ENCODE data around the gene CAMK1G. TPM values are rescaled to one million over a fixed set of nuclear protein-coding genes. Genes with fewer than 3 reads are reported as not detected.

CAMK1G gene
- total RNA-seq: 0.12 and 0.39 TPM in 2 replicates

- DNase-seq (ENCODE audit: extremely low read depth, low read depth, low spot score): no peak
Observed at GRCh38 chr1:209583408-209583807, at the start of gene CAMK1G. CAMK1G (plus strand) TSS chr1:209583714; CDS start chr1:209594984, 11,270 bp downstream.

DNA sequence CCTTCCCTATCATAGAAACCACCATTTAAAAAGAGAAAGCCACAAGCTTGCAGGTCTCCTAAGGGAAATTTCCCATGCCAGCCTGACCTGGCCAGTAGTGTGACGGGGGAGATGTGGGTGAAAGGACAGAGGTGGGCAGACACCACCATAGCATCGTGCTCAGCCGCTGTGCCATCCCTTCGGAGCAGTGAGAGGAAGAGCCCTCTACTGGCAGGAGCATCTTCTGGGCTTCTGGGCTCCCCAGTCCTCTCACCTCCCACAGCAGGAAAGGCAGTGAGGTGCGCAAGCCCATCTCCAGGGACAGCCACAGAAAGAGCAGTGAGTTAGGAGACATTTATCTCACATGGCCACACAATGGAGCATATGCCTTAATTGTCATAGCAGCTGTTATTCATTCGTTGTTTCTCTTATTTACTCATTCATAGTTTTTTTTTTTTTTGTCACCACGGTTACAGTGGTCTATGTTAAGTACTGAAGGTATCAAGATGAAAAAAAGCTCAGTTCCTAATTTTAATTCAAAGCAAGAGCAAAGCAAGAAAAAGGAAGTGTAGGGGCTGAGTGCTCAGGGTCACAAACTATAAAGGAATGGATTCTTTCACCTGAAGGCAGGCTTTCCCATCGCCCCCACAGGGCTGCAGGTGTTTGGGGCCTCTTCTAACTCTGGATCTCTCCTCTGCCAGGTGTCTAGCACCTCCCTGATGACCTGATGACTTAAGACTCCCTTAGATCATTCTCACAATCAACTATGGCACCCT is 48.8 kb upstream of the CAMK1G start:
- DNase-seq (ENCODE audit: extremely low read depth, low read depth, low spot score): no peak

- no peak for DNase-seq (ENCODE audit: extremely low read depth, low read depth, low spot score)
Observed at GRCh38 chr1:209536843-209537242, 46.7 kb upstream of the CAMK1G start.

DNA sequence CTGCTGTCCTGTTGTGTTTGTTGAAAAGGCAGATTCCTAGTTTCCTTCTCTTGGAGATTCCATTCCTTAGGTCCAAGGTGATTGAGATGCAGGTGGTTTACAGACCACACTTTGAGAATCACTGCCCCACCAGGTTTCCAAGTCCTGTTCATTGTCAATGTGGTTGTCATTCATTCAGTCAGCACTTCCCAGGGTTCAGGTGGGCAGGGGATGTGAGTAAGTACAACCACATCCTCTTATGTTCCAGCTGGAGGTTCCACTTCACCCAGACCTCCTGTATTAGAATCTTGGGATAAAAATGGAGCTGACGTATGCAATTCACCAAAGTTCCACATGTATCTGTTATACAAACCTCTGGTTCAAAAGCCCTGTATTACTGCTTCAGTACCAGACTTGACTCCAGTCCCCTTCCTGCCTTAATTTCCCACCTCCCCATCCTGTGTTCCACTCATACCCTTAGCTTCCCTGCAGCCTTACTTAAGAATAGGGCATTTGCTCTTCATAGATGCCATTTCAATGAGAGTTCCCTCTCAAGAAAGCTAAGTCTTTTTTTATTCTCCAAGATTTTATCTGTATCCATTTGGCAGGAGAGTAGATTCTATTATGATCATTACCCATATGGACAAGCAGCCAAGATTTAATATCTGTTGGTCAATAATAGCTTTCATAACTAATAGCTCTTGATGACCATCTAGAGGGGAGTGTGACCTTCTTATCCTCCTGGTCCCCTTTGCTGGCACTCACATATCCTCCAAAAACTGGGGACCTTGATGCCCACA is 46.0 kb upstream of the CAMK1G start:
- DNase-seq (ENCODE audit: extremely low read depth, low read depth, low spot score): no peak

DNA sequence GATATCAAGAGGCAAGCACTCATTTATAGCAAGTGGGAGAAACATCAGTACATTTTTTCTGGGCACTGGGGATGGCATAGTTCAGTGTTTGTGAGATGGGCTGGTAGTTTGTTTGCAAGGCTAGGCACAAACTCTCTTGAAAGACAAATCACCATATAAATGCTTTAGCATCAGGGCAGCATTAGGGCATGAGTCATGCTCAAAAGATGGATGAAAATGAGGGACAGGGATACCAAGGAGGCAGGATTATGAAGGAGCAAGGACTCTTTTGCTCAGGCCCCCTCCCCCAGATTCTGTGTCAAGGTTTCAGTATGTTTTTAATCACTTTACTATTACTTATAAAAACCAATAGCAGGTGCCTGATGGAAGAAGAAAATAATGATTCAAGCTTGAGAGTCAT is 43.9 kb upstream of the CAMK1G start:
- no peak for DNase-seq (ENCODE audit: extremely low read depth, low read depth, low spot score)

- DNase-seq (ENCODE audit: extremely low read depth, low read depth, low spot score): no peak
Observed at GRCh38 chr1:209542585-209542984, 40.9 kb upstream of the CAMK1G start.

DNA sequence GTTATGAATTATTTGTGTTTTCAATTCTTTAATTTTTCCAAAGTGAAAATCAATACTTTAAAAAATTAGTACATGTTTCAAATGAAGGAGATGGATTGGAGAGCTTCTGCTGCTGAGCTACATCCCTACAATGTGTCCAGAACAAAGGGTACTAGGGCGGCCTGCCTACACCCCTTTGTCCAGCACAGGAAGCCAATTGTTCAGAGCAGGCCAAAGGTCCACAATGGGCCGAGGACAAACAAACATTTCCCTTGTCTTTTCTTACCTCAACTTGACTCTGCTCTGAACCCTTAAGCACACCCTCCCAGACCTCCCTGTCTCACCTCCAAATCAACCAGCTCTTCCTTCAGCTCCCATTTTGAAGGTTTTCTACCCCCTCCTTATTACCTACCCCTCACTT is 39.4 kb upstream of the CAMK1G start:
- no peak for DNase-seq (ENCODE audit: extremely low read depth, low read depth, low spot score)

- no peak for DNase-seq (ENCODE audit: extremely low read depth, low read depth, low spot score)
Observed at GRCh38 chr1:209545423-209545822, 38.1 kb upstream of the CAMK1G start.

DNA sequence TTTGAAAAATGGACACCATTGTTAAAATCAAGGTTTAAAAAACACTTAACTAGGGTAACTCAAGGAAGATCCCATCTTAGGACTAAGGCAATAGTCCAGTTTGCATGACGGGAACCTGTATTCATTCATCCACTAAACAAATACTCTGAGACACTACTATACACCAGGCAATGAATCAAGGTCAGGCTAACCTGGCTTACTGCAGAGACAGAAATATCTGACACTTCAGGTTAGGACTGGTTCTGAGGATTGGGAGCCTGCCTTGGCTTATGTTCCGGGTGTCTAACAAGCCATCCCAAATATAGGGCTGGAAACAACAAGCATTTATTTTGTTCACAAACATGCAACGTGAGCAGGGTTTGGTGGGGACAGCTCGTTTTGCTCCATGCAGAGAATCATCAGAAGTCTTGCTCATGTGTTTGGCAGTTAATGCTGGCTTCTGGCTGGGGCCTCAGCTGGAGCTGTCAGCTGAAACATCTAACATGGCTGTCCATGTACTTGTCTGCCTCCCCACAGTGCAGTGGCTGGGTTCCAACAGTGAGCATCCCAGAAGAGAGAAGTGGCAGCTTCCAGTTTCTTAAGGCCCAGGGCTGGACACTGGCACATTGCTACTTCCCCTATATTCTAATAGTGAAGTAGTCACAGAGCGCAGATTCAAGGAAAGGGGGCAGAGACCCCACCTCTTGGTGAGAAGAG is 37.0 kb upstream of the CAMK1G start:
- no peak for DNase-seq (ENCODE audit: extremely low read depth, low read depth, low spot score)

- DNase-seq (ENCODE audit: extremely low read depth, low read depth, low spot score): no peak
Observed at GRCh38 chr1:209547626-209548025, 35.9 kb upstream of the CAMK1G start.

- no peak for DNase-seq (ENCODE audit: extremely low read depth, low read depth, low spot score)
Observed at GRCh38 chr1:209549443-209550205, 33.9 kb upstream of the CAMK1G start.

GRCh38 chr1:209550519-209550918 is 33.0 kb upstream of the CAMK1G start:
- no peak for DNase-seq (ENCODE audit: extremely low read depth, low read depth, low spot score)

- DNase-seq (ENCODE audit: extremely low read depth, low read depth, low spot score): no peak
Observed at GRCh38 chr1:209552406-209553264, 30.9 kb upstream of the CAMK1G start.

DNA sequence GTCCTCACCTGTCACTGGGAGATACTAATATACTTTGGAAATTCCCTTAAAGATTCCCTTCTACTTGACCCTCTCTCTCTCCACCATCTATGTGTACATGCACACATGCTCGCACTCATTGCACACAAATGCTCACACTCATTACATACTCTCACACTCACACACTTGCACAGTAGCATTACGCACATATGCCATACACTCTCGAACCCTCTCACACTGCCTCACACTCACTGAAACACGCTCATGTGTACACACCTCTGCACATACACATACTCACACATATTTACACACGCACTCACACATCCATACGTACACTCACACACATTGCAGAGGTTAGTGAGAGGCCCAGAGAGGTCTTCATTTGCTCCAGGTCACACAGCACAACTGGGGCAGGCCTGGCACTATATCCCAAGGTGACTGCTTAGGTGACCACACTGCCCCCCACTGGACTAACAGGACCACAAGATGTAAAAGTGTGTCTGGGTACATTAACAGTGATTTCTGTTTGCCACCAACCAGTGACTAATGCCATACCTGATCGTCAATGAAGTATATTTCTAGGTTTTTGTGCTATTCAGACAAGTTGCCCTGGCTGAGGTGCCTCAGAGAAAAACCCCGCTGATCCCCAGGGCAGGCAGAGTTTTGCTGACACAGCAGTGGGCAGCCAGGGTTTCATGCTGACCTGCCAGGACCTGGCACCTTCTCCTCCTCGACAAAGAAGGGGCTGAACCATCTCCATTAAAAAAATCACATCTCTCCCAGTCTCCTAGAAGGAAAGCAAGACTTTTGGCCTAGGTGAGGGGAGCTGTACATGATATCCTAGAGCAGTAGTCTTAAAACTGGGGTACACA is 28.5 kb upstream of the CAMK1G start:
- DNase-seq (ENCODE audit: extremely low read depth, low read depth, low spot score): no peak

DNA sequence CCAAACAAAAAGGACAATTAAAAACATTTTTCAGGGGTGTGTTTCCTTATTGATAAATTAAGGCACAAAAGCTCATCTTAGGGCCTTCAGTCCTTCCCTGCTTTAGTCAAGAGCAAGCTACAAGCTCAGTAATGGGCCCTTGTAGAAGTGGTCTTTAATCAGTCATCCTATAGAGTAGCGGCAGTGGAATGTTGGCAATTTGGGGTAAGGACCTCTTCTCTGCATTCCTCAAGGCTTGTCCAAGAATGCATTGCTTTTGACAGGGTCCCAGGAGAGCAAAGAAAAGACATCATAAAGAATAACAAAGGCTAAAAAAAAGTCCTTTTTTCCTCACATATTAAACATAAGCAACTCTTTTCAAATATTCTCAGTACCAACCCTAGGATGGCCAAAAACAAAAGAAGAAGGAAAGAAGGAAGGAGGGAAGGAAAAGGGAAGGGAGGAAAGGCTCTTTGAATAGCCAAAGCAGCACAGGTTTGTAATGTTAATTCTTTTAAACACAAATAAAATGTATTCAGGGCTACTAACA is 27.3 kb upstream of the CAMK1G start:
- no peak for DNase-seq (ENCODE audit: extremely low read depth, low read depth, low spot score)

GRCh38 chr1:209557221-209557620 is 26.3 kb upstream of the CAMK1G start:
- no peak for DNase-seq (ENCODE audit: extremely low read depth, low read depth, low spot score)

DNA sequence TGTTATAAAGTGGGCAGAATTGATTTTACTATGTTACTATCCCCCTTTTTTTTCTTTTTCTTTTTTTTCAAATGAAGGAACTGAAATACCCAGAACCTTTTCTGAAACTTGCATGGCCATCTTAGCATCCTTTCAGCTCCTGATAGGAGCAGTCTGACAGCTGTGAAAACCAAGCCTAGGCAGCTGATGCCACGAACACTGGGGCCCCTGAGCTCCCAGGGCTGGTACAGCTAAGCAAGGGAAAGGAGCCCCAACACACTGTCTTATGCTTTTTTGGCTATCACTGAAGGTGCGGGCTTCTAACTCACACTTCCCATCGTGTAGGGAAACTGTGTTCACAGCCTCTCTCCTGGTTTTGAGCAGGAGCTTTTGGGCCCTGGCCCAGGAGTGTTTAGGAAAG is 23.0 kb upstream of the CAMK1G start:
- no peak for DNase-seq (ENCODE audit: extremely low read depth, low read depth, low spot score)

- DNase-seq (ENCODE audit: extremely low read depth, low read depth, low spot score): no peak
Observed at GRCh38 chr1:209560952-209561351, 22.6 kb upstream of the CAMK1G start.

DNA sequence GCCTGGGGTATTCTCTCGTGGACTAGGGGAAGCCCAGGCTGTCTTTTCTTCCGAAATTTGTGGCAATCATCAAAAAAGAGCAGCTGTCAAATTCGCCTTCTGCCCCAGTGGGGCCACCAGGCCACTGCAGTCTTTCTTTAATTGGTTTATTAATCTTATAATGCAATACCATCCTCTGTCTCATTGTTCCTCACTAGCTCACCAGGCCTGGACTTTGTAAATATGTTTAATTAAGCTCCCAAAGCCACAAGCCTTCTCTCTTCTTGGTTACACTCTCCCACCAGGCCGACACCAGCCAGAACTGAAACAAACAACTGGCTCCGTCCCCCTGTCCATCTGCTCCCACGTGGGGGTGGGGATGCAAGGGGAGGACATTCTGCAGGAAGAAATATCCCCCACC is 22.0 kb upstream of the CAMK1G start:
- DNase-seq (ENCODE audit: extremely low read depth, low read depth, low spot score): no peak
